Adrenal gland (tissue), 5 donors: ENCODE results near the gene UST.

Experiments used
- CTCF ChIP-seq, 6 experiments: fragments of 450-650 bp in 4 of 6; fragments of 200-600 bp in 2 of 6; sonication (generic) in 1 of 6; IDR thresholded peaks; 1 replicate in 5 of 6; 2 replicates in 1 of 6; pipeline versions ENCODE4 v1.5.1 to v1.8.0; 2016 to 2021; ENCODE audit warnings: antibody characterized with exemption in 6 of 6, mild to moderate bottlenecking in 2 of 6, moderate library complexity in 1 of 6
- POLR2A ChIP-seq, 2 donors: fragments of 450-650 bp; IDR thresholded peaks; one replicate each; pipeline ENCODE4 v1.6.1; 2017; ENCODE audit warnings: antibody characterized with exemption in 2 of 2, mild to moderate bottlenecking in 2 of 2, moderate library complexity in 1 of 2
- donor health status: DM: no; HTN: no; CAD: no.

GRCh38 chr6:148829415-148830101 is 82.7 kb downstream of the UST start:
- no peak for TF ChIP-seq POLR2A (IDR thresholded peaks at IDR 0.05)
- TF ChIP-seq CTCF (IDR thresholded peaks at IDR 0.05): no peak
